A549 (cell line): ENCODE data around the gene HEXIM2. TPM values are rescaled to one million over a fixed set of nuclear protein-coding genes. Genes with fewer than 3 reads are reported as not detected.

Experiments used
- ATAC-seq, 2 experiments: fragments of 200-7000 bp in 1 of 2; fragments of >200 bp in 1 of 2; cut with Nextera tagmentation in 1 of 2; cut with Tn5 transposase in 1 of 2; 3 replicates each; pipeline versions ENCODE4 v1.8.0 to v1.9.1; 2018 to 2020; ENCODE audit warnings: mild to moderate bottlenecking in 1 of 2, moderate library complexity in 1 of 2
- CTCF ChIA-PET: fragments of 300-600 bp; sonication (Branson Sonifier 250); formaldehyde crosslinking; extraction: SDS; loops from one replicate; lab custom pipeline; 2021; ENCODE audit warnings: antibody characterized with exemption, inconsistent platforms; lab: Yijun Ruan, JAX
- POLR2A ChIA-PET: fragments of 350-600 bp; formaldehyde crosslinking; extraction: SDS; loops from one replicate; lab custom pipeline; 2021; ENCODE audit warnings: antibody characterized with exemption, inconsistent platforms; lab: Yijun Ruan, JAX
- DNase-seq, 2 experiments: peaks; one replicate each; pipeline versions ENCODE4 v3.0.0 to v3.0.0-alpha.2; 2011 to 2016; ENCODE audit warnings: low read depth in 1 of 2, low spot score in 1 of 2
- FAIRE-seq: peaks from 2 replicates; lab custom pipeline; 2011; peaks lifted over from hg19 to GRCh38; lab: Jason Lieb, UNC
- H3K27ac ChIP-seq, 2 experiments: fragments of >200 bp; sonication (Bioruptor Twin); formaldehyde crosslinking; 3 replicates each; pipeline ENCODE4 v1.5.1; 2016 to 2017
- H3K4me1 ChIP-seq: fragments of >200 bp; sonication (Bioruptor Twin); formaldehyde crosslinking; 3 replicates; pipeline ENCODE4 v1.6.1; 2016
- H3K4me2 ChIP-seq: fragments of >200 bp; sonication (Bioruptor Twin); formaldehyde crosslinking; 3 replicates; pipeline ENCODE4 v1.6.1; 2016
- H3K4me3 ChIP-seq: fragments of >200 bp; sonication (Bioruptor Twin); formaldehyde crosslinking; 3 replicates; pipeline ENCODE4 v1.5.1; 2016
- H3K9me3 ChIP-seq: fragments of >200 bp; sonication (Bioruptor Twin); formaldehyde crosslinking; 3 replicates; pipeline ENCODE4 v1.6.1; 2016
- CBX2 ChIP-seq: fragments of 200-600 bp; sonication (generic); IDR thresholded peaks from 2 replicates; pipeline ENCODE4 v1.6.1; 2016; ENCODE audit warnings: low read depth, mild to moderate bottlenecking, borderline replicate concordance
- CHD4 ChIP-seq: fragments of 200-600 bp; sonication (generic); IDR thresholded peaks from 2 replicates; pipeline ENCODE4 v1.6.1; 2016; ENCODE audit warnings: antibody characterized with exemption, mild to moderate bottlenecking, borderline replicate concordance
- E2F6 ChIP-seq: IDR thresholded peaks from 2 replicates; pipeline ENCODE4 v1.6.1; 2012; ENCODE audit warnings: low read depth, borderline replicate concordance
- ELK1 ChIP-seq: fragments of 150-350 bp; IDR thresholded peaks from 2 replicates; pipeline ENCODE4 v1.6.1; 2014; ENCODE audit warnings: low read depth, mild to moderate bottlenecking, low read length
- EP300 ChIP-seq, 2 experiments: fragments of >200 bp; sonication (Bioruptor Twin); formaldehyde crosslinking; IDR thresholded peaks; 2 replicates in 1 of 2; 3 replicates in 1 of 2; pipeline ENCODE4 v1.6.1; 2016 to 2017
- FOXS1 ChIP-seq: fragments of 250-450 bp; sonication (Bioruptor Pico); IDR thresholded peaks from 2 replicates; pipeline ENCODE4 v1.5.0; 2020; ENCODE audit warnings: mild to moderate bottlenecking, moderate library complexity
- GATA3 ChIP-seq: IDR thresholded peaks from 2 replicates; pipeline ENCODE4 v1.6.1; 2012; ENCODE audit warnings: borderline replicate concordance
- HES2 ChIP-seq: fragments of >200 bp; sonication (Bioruptor Twin); formaldehyde crosslinking; IDR thresholded peaks from 2 replicates; pipeline ENCODE4 v1.6.1; 2016
- HEYL ChIP-seq: fragments of 250-450 bp; sonication (Bioruptor Pico); IDR thresholded peaks from 2 replicates; pipeline ENCODE4 v1.8.0; 2021; ENCODE audit warnings: mild to moderate bottlenecking, moderate library complexity
- HMGXB4 ChIP-seq: fragments of 250-450 bp; sonication (Bioruptor Pico); IDR thresholded peaks from 2 replicates; pipeline ENCODE4 v1.5.0; 2021; ENCODE audit warnings: mild to moderate bottlenecking, moderate library complexity, borderline replicate concordance
- HOXB13 ChIP-seq: fragments of 250-450 bp; sonication (Bioruptor Pico); IDR thresholded peaks from 2 replicates; pipeline ENCODE4 v1.5.0; 2020; ENCODE audit warnings: low read depth, mild to moderate bottlenecking, moderate library complexity
- JUNB ChIP-seq: fragments of >200 bp; sonication (Bioruptor Twin); formaldehyde crosslinking; IDR thresholded peaks from 2 replicates; pipeline ENCODE4 v1.6.1; 2016
- KDM5A ChIP-seq: fragments of 200-600 bp; sonication (generic); IDR thresholded peaks from 2 replicates; pipeline ENCODE4 v1.6.1; 2016; ENCODE audit warnings: antibody characterized with exemption, mild to moderate bottlenecking
- MAFK ChIP-seq: fragments of 450-650 bp; IDR thresholded peaks from 2 replicates; pipeline ENCODE4 v1.6.1; 2014; ENCODE audit not compliant: partially characterized antibody
- MAX ChIP-seq: IDR thresholded peaks from 2 replicates; pipeline ENCODE4 v1.6.1; 2012
- MAZ ChIP-seq: fragments of 150-350 bp; IDR thresholded peaks from 2 replicates; pipeline ENCODE4 v1.6.1; 2014; ENCODE audit warnings: antibody characterized with exemption, low read depth, low read length, borderline replicate concordance
- NFE2L2 ChIP-seq: fragments of 150-350 bp; conservative IDR thresholded peaks from 2 replicates; pipeline ENCODE4 v1.6.1; 2014; ENCODE audit warnings: low read length
- NR3C1 ChIP-seq: fragments of >200 bp; sonication (Bioruptor Twin); formaldehyde crosslinking; IDR thresholded peaks from 3 replicates; pipeline ENCODE4 v1.6.1; 2017
- PBX3 ChIP-seq: IDR thresholded peaks from 2 replicates; pipeline ENCODE4 v1.6.1; 2012
- RARB ChIP-seq: fragments of 250-450 bp; sonication (Bioruptor Pico); IDR thresholded peaks from 2 replicates; pipeline ENCODE4 v1.8.0; 2021; ENCODE audit warnings: mild to moderate bottlenecking, moderate library complexity
- RCOR1 ChIP-seq: fragments of 150-350 bp; IDR thresholded peaks from 2 replicates; pipeline ENCODE4 v1.6.1; 2014; ENCODE audit warnings: antibody characterized with exemption, low read length, low read depth
- REST ChIP-seq: fragments of 200-600 bp; sonication (generic); IDR thresholded peaks from 2 replicates; pipeline ENCODE4 v1.6.1; 2016; ENCODE audit warnings: antibody characterized with exemption, mild to moderate bottlenecking, moderate library complexity
- SMC3 ChIP-seq: fragments of >200 bp; sonication (Bioruptor Twin); formaldehyde crosslinking; IDR thresholded peaks from 3 replicates; pipeline ENCODE4 v1.6.1; 2018; ENCODE audit warnings: inconsistent platforms
- SREBF2 ChIP-seq: fragments of 450-650 bp; IDR thresholded peaks from 2 replicates; pipeline ENCODE4 v1.6.1; 2014; ENCODE audit warnings: mild to moderate bottlenecking, moderate library complexity
- TFCP2L1 ChIP-seq: fragments of 250-450 bp; sonication (Bioruptor Pico); IDR thresholded peaks from 2 replicates; pipeline ENCODE4 v1.5.0; 2021; ENCODE audit warnings: mild to moderate bottlenecking
- TP53 ChIP-seq: fragments of 250-450 bp; sonication (Bioruptor Pico); IDR thresholded peaks from 2 replicates; pipeline ENCODE4 v1.5.0; 2021; ENCODE audit warnings: mild to moderate bottlenecking, moderate library complexity
- ZSCAN20 ChIP-seq: fragments of 250-450 bp; sonication (Bioruptor Pico); IDR thresholded peaks from 2 replicates; pipeline ENCODE4 v1.8.0; 2022; ENCODE audit warnings: mild to moderate bottlenecking, moderate library complexity
- WGBS: methylation state at CpG from one replicate; pipeline ENCODE4 v1.1.6; 2017; ENCODE audit errors: missing lambda C conversion rate; 5-methylcytosine and 5-hydroxymethylcytosine counted together
- polyA plus RNA-seq, 4 experiments: library from polyadenylated mRNA; depleted of rRNA in 3 of 4; stranded (reverse); fragments of >200 nt; fragmentation: RNase III in 1 of 4; extraction: RNeasy Plus Mini Kit Qiagen cat#74134 plus additional on column Dnase treatment in 1 of 4; gene quantifications; 2 replicates in 3 of 4; 3 replicates in 1 of 4; pipeline ENCODE4 v1.2.3, GENCODE V29; 2011 to 2017

Gene HEXIM2
- polyA plus RNA-seq, 2 of the 4 experiments (the other 2 are of a cell fraction) = 15.5 to 23.1 TPM

- Histone ChIP-seq H3K27ac (peak overlapping the region in 1 of 2 experiments; percentile 95; a peak in 3 of 6 replicates), H3K4me1 (peaks cover 48% of the 10 kb centered on the region), H3K4me2 (no peak overlapping the region), H3K9me3 (no peaks in the 10 kb centered on the region), H3K4me3 (no peak overlapping the region)
- 95% methylated on average over 10 of the region's 22 CpGs for WGBS
- ATAC-seq = no peak
- TF ChIP-seq ELK1 (no peak), KDM5A (no peak), MAX (no peak), JUNB (no peak), CBX2 (no peak), HES2 (no peak), NR3C1 (no peak), HOXB13 (no peak), ZSCAN20 (CRISPR knock-in tag) (no peak), TP53 (CRISPR knock-in tag) (no peak), SREBF2 (no peak), HEYL (CRISPR knock-in tag) (no peak), FOXS1 (CRISPR knock-in tag) (no peak), SMC3 (no peak), NFE2L2 (no peak), E2F6 (no peak), RCOR1 (no peak), MAFK (no peak), CHD4 (no peak), GATA3 (no peak)
- FAIRE-seq = no peak
- ChIA-PET CTCF (interaction anchor here (0.5 to 12.0 kb wide), 8 partner anchors 11 to 219 kb away, joined by 3 to 288 read pairs (median 26); partner anchors contain the start of genes ACBD4 and PLCD3), POLR2A (no interaction called here)
- DNase-seq = no peak
Observed at GRCh38 chr17:45120558-45120957, 41.1 kb upstream of the HEXIM2 start.

GRCh38 chr17:45121055-45121454 lies 40.6 kb upstream of the HEXIM2 start:
- ATAC-seq = no peak
- CTCF ChIA-PET = interaction anchor here (0.5 to 12.0 kb wide), 9 partner anchors 10 to 219 kb away, joined by 3 to 288 read pairs (median 8); partner anchors contain the start of genes ACBD4 and PLCD3

More at GRCh38 chr17:45121055-45121454, 40.6 kb upstream of the HEXIM2 start:
- Histone ChIP-seq H3K4me3 (no peak overlapping the region), H3K4me1 (peaks cover 48% of the 10 kb centered on the region), H3K4me2 (no peak overlapping the region), H3K9me3 (no peaks in the 10 kb centered on the region), H3K27ac (peak overlapping the region; percentile 95 to 98; a peak in 5 of 6 replicates)
- TF ChIP-seq E2F6 = no peak
- TF ChIP-seq HMGXB4 (CRISPR knock-in tag) = no peak
- no peak for TF ChIP-seq CBX2
- no peak for TF ChIP-seq RARB
- no peak for TF ChIP-seq RCOR1
- TF ChIP-seq PBX3 = no peak
- no peak for TF ChIP-seq MAZ
- TF ChIP-seq TP53 (CRISPR knock-in tag) = no peak
- no peak for TF ChIP-seq CHD4
- TF ChIP-seq HOXB13 = no peak
- TF ChIP-seq REST = no peak
- TF ChIP-seq FOXS1 (CRISPR knock-in tag) = no peak
- no peak for TF ChIP-seq TFCP2L1 (CRISPR knock-in tag)
- TF ChIP-seq EP300 (IDR thresholded peaks at IDR 0.05) = no peak
- no peak for TF ChIP-seq SMC3
- TF ChIP-seq JUNB = no peak
- 97% methylated on average over 45 of the region's 45 CpGs for WGBS
- POLR2A ChIA-PET = interaction anchor here (0.7 kb wide), 1 partner anchor 33 kb away, joined by 3 read pairs; no protein-coding TSS in a partner anchor
- FAIRE-seq = no peak
- no peak for DNase-seq
